ENCODE data around the gene PRKG1. TPM values are rescaled to one million over a fixed set of nuclear protein-coding genes. Genes with fewer than 3 reads are reported as not detected.

The PRKG1 gene
- total RNA-seq, 6 experiments from 2014 or later, result 1.1 to 2.0 (median 1.3) TPM

DNA sequence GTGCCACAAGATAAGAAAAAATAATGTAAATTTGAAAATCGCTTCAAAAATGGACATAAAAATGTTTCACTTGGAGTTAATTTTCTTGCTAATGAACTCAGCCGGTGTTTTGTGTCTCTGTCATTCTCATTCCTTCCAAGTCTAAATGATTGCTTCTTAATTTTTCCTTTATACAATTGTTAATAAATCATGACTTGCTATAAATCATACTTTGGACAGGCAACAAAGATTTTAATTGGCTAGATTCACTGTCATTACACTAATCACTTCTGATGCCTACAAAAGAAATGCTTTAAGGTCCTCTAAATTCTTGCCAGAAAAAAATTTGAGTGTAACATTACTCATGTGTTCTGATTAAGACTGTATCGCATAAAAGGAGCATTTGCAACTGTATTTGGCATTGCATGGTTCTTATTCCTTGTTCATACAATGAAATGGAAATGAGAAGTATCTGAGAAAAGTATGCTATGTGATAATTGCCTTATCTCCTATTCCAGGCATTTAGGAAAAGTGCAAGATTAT, 1000.3 kb downstream of the PRKG1 start:
- WGBS (ENCODE audit: insufficient coverage, low coverage, low lambda C conversion rate, missing lambda C conversion rate), result 65% methylated on average over 3 of the region's 3 CpGs
- intact Hi-C loops (cut with DNase I), result no loop called here
- Histone ChIP-seq H3K4me1 (no peaks in the 10 kb centered on the region), H3K27ac (no peak overlapping the region), H3K27me3 (no peaks in the 10 kb centered on the region), H3K36me3 (no peaks in the 10 kb centered on the region), H3K4me3 (no peak overlapping the region), H3K9me3 (no peaks in the 10 kb centered on the region)
- ATAC-seq (no peak), DNase-seq (no peak)
- TF ChIP-seq POLR2A (IDR thresholded peaks at IDR 0.05), result no peak
- TF ChIP-seq, protein P1, sequence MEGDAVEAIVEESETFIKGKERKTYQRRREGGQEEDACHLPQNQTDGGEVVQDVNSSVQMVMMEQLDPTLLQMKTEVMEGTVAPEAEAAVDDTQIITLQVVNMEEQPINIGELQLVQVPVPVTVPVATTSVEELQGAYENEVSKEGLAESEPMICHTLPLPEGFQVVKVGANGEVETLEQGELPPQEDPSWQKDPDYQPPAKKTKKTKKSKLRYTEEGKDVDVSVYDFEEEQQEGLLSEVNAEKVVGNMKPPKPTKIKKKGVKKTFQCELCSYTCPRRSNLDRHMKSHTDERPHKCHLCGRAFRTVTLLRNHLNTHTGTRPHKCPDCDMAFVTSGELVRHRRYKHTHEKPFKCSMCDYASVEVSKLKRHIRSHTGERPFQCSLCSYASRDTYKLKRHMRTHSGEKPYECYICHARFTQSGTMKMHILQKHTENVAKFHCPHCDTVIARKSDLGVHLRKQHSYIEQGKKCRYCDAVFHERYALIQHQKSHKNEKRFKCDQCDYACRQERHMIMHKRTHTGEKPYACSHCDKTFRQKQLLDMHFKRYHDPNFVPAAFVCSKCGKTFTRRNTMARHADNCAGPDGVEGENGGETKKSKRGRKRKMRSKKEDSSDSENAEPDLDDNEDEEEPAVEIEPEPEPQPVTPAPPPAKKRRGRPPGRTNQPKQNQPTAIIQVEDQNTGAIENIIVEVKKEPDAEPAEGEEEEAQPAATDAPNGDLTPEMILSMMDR (IDR thresholded peaks at IDR 0.05), result no peak

DNA sequence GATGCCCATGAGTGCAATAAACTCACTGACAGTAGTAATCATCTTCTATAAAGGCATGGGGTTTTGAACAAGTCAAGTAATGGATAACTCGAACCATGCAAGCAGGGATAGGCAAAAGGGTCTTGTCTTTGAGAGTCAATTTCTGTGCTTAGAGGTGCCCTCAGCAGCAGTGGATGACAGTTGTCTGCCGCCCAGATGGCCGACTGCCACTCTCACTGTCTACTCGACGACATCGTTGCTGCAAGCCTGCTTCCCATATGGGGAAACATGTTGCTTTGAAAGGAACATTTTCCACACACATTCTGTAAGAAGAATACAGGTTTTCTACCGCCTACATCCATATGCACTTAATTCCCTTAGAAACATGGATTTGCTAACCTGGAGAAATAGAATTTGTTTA, 1003.5 kb downstream of the PRKG1 start:
- DNase-seq (no peak), ATAC-seq (no peak)
- no peaks in the 10 kb centered on the region for H3K9me3 ChIP-seq
- no peaks in the 10 kb centered on the region for H3K27me3 ChIP-seq
- 55% methylated on average over 3 of the region's 7 CpGs for WGBS (ENCODE audit: insufficient coverage, low coverage, low lambda C conversion rate, missing lambda C conversion rate)
- TF ChIP-seq POLR2A (IDR thresholded peaks at IDR 0.05), result no peak
- TF ChIP-seq, protein P1 (IDR thresholded peaks at IDR 0.05), result no peak
- no peaks in the 10 kb centered on the region for H3K4me1 ChIP-seq
- H3K27ac ChIP-seq, result no peak overlapping the region
- no peaks in the 10 kb centered on the region for H3K36me3 ChIP-seq
- H3K4me3 ChIP-seq, result no peak overlapping the region
- intact Hi-C loops (cut with DNase I), result no loop called here

DNA sequence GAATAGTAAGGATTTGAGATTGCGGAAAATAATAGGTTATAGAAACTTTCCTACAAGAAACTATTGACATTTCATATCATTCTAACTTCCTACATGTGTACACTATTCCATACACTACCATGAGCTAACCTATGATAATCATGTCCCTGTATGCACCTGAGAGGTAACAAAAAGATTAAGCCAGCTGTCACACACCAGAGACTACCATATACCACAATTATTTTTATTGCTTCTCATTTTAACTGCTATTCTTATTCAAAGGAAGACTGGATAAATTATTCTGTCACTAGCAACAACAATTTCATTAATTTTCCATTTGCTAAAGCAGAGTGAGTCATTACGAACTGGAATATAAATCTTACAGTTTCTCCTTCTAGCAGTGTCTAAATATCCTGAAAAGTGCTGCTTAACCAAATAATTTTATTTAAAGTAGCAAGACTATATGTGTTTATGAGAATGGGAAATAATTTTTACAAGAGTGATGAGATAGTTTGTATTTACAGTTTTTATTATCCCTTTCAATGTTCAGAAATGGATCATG, 1004.2 kb downstream of the PRKG1 start:
- Histone ChIP-seq H3K27ac (no peak overlapping the region), H3K36me3 (no peaks in the 10 kb centered on the region), H3K4me1 (no peaks in the 10 kb centered on the region), H3K4me3 (no peak overlapping the region), H3K9me3 (no peaks in the 10 kb centered on the region), H3K27me3 (no peaks in the 10 kb centered on the region)
- TF ChIP-seq, protein P1 (IDR thresholded peaks at IDR 0.05), result no peak
- no peak for TF ChIP-seq POLR2A (IDR thresholded peaks at IDR 0.05)
- 73% methylated on average over 2 of the region's 2 CpGs for WGBS (ENCODE audit: insufficient coverage, low coverage, low lambda C conversion rate, missing lambda C conversion rate)
- no peak for ATAC-seq
- intact Hi-C loops (cut with DNase I), result no loop called here
- no peak for DNase-seq

DNA sequence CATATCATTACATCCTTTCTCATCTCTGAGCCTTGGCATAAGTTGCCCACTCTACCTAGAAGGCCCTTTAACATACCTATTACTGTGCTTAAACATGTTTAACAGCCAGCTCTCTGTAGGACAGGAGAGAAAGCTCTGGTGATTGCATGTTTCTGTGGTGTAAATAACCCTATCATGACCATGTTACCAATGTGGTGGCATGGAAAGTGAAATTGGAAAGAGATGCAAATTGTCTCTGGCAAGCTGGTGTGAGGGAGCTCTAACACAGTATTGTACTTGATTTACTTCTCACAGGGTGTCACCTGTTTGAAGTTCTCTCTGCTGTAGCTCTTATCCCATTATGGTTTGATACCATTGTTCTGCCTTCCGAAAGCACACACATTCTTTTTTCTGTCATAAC, 1008.0 kb downstream of the PRKG1 start:
- no peak for DNase-seq
- Histone ChIP-seq H3K9me3 (no peaks in the 10 kb centered on the region), H3K27ac (no peak overlapping the region), H3K27me3 (no peaks in the 10 kb centered on the region), H3K4me1 (no peaks in the 10 kb centered on the region), H3K4me3 (no peak overlapping the region), H3K36me3 (no peaks in the 10 kb centered on the region)
- 92% methylated on average over 1 of the region's 1 CpG for WGBS (ENCODE audit: insufficient coverage, low coverage, low lambda C conversion rate, missing lambda C conversion rate)
- no peak for ATAC-seq
- intact Hi-C loops (cut with DNase I), result no loop called here
- TF ChIP-seq POLR2A (IDR thresholded peaks at IDR 0.05), result no peak
- TF ChIP-seq, protein P1 (IDR thresholded peaks at IDR 0.05), result no peak
